CD14-positive monocyte (primary cell): ENCODE measurements around the gene NACA. TPM values are rescaled to one million over a fixed set of nuclear protein-coding genes. Genes with fewer than 3 reads are reported as not detected.

Experiments used
- DNase-seq, 3 donors: peaks; one replicate each; pipeline ENCODE4 v3.0.0-alpha.2; 2011 to 2022
- H2AFZ ChIP-seq: 2 replicates; pipeline ENCODE4 v1.6.0; 2012; ENCODE audit warnings: mild to moderate bottlenecking, low read depth, low read length, inconsistent platforms; ENCODE audit not compliant: insufficient read depth, poor library complexity, severe bottlenecking
- H3K27ac ChIP-seq, 2 donors: 1 replicate in 1 of 2; 2 replicates in 1 of 2; pipeline ENCODE4 v1.5.1; 2012 to 2013; ENCODE audit warnings: low read length in 2 of 2, control low read depth in 1 of 2, inconsistent platforms in 1 of 2, low read depth in 1 of 2, mild to moderate bottlenecking in 1 of 2
- H3K27me3 ChIP-seq, 2 donors: one replicate each; pipeline versions ENCODE4 v1.6.0 to v1.6.1; 2011 to 2013; ENCODE audit warnings: low read length in 2 of 2; ENCODE audit not compliant: control insufficient read depth in 2 of 2, insufficient read depth in 2 of 2
- H3K36me3 ChIP-seq, 2 donors: replicated peaks in 1 of 2; 1 replicate in 1 of 2; 2 replicates in 1 of 2; pipeline versions ENCODE4 v1.5.1 to v1.6.1; 2012 to 2013; ENCODE audit warnings: low read length in 2 of 2, control low read depth in 1 of 2, inconsistent platforms in 1 of 2, mild to moderate bottlenecking in 1 of 2; ENCODE audit not compliant: insufficient read depth in 2 of 2, control insufficient read depth in 1 of 2
- H3K4me1 ChIP-seq, 2 donors: 1 replicate in 1 of 2; 2 replicates in 1 of 2; pipeline versions ENCODE4 v1.5.1 to v1.6.1; 2012 to 2013; ENCODE audit warnings: low read length in 2 of 2, control low read depth in 1 of 2, inconsistent platforms in 1 of 2, mild to moderate bottlenecking in 1 of 2, moderate library complexity in 1 of 2; ENCODE audit not compliant: insufficient read depth in 2 of 2, control insufficient read depth in 1 of 2
- H3K4me2 ChIP-seq: replicated peaks from 2 replicates; pipeline ENCODE3; 2012; ENCODE audit warnings: low read length, moderate library complexity, mild to moderate bottlenecking; ENCODE audit not compliant: poor library complexity, severe bottlenecking; ENCODE audit errors: extremely low read depth
- H3K4me3 ChIP-seq, 3 experiments: fragments of 200-600 bp in 1 of 3; sonication (generic) in 1 of 3; replicated peaks in 1 of 3; 1 replicate in 2 of 3; 2 replicates in 1 of 3; pipeline ENCODE4 v1.5.1; 2011 to 2013; ENCODE audit warnings: low read length in 3 of 3, mild to moderate bottlenecking in 3 of 3, control low read depth in 2 of 3, low read depth in 2 of 3, inconsistent platforms in 1 of 3, moderate library complexity in 1 of 3
- H3K79me2 ChIP-seq: 2 replicates; pipeline ENCODE4 v1.6.0; 2012; ENCODE audit warnings: mild to moderate bottlenecking, control low read depth, inconsistent platforms, low read length, moderate library complexity; ENCODE audit not compliant: insufficient read depth
- H3K9ac ChIP-seq: 2 replicates; pipeline ENCODE4 v1.6.0; 2017; ENCODE audit warnings: low read length, mild to moderate bottlenecking; ENCODE audit not compliant: insufficient read depth, poor library complexity, severe bottlenecking
- H3K9me3 ChIP-seq, 2 donors: replicated peaks in 1 of 2; 1 replicate in 1 of 2; 2 replicates in 1 of 2; pipeline versions ENCODE4 v1.5.1 to v1.6.1; 2012 to 2013; ENCODE audit warnings: low read length in 2 of 2, control low read depth in 1 of 2; ENCODE audit not compliant: control insufficient read depth in 1 of 2, insufficient read depth in 1 of 2
- H4K20me1 ChIP-seq: 2 replicates; pipeline ENCODE4 v1.6.0; 2012; ENCODE audit warnings: mild to moderate bottlenecking, low read length, control low read depth, moderate library complexity; ENCODE audit not compliant: insufficient read depth
- H3K27ac Mint-ChIP-seq, 7 donors: one replicate each; pipeline ENCODE4 v1.8.0; 2020; ENCODE audit warnings: mild to moderate bottlenecking in 7 of 7, mixed read lengths in 7 of 7, moderate library complexity in 6 of 7, inconsistent platforms in 2 of 7
- H3K27me3 Mint-ChIP-seq, 3 donors: one replicate each; pipeline ENCODE4 v1.8.0; 2021 to 2022; ENCODE audit warnings: low read depth in 3 of 3, mild to moderate bottlenecking in 3 of 3, mixed read lengths in 3 of 3, moderate library complexity in 3 of 3, inconsistent platforms in 1 of 3
- H3K36me3 Mint-ChIP-seq, 2 donors: one replicate each; pipeline ENCODE4 v1.8.0; 2020; ENCODE audit warnings: mixed read lengths in 2 of 2, inconsistent platforms in 1 of 2, mild to moderate bottlenecking in 1 of 2
- H3K4me1 Mint-ChIP-seq: one replicate; pipeline ENCODE4 v1.8.0; 2020; ENCODE audit warnings: mild to moderate bottlenecking, mixed read lengths
- H3K4me3 Mint-ChIP-seq, 2 donors: one replicate each; pipeline ENCODE4 v1.8.0; 2020; ENCODE audit warnings: mild to moderate bottlenecking in 2 of 2, mixed read lengths in 2 of 2, moderate library complexity in 1 of 2
- H3K9me3 Mint-ChIP-seq, 7 donors: one replicate each; pipeline ENCODE4 v1.8.0; 2020 to 2022; ENCODE audit warnings: mixed read lengths in 7 of 7, mild to moderate bottlenecking in 6 of 7, moderate library complexity in 6 of 7, inconsistent platforms in 2 of 7
- WGBS: methylation state at CpG from one replicate; pipeline ENCODE4 v1.1.5; 2013; ENCODE audit warnings: missing lambda C conversion rate; ENCODE audit not compliant: insufficient coverage; 5-methylcytosine and 5-hydroxymethylcytosine counted together
- intact Hi-C, 2 donors: fragments of 100-400 bp; cut with micrococcal nuclease; formaldehyde crosslinking; loops; one replicate each; pipeline versions ENCODE4 v1.15.0 to v1.15.1; 2023
- polyA plus RNA-seq, 3 donors: library from polyadenylated mRNA; depleted of rRNA in 1 of 3; unstranded in 2 of 3; stranded (reverse) in 1 of 3; fragments of 300-500 nt in 2 of 3; fragments of >200 nt in 1 of 3; fragmentation: Illumina TruSeq in 2 of 3; gene quantifications; 1 replicate in 2 of 3; 2 replicates in 1 of 3; pipeline ENCODE4 v1.2.3, GENCODE V29; 2012 to 2021
- TF ChIP-seq, protein P1 (sequence below): fragments of 200-600 bp; IDR thresholded peaks from one replicate; pipeline ENCODE4 v1.8.0; 2022; ENCODE audit warnings: antibody characterized with exemption, mild to moderate bottlenecking

NACA gene
- polyA plus RNA-seq, 3 donors: 797 to 1,102 (median 937) TPM

- 100% methylated on average over 1 of the region's 13 CpGs for WGBS
- peaks cover 19 to 52% of the 10 kb centered on the region in 2 donors for H3K36me3 Mint-ChIP-seq
- no peak overlapping the region for H3K4me3 Mint-ChIP-seq
- peaks cover 0 to 2% (median 0%) of the 10 kb centered on the region in 3 donors for H3K27me3 Mint-ChIP-seq
- peak overlapping the region in 3 of 7 donors; percentile 60 to 80 (median 63) for H3K27ac Mint-ChIP-seq
- Histone ChIP-seq H4K20me1 (peaks cover 100% of the 10 kb centered on the region), H3K27ac (peak overlapping the region in 1 of 2 donors; percentile 66), H2AFZ (no peak overlapping the region), H3K4me1 (peaks cover 19 to 20% of the 10 kb centered on the region in 2 donors), H3K79me2 (peaks cover 100% of the 10 kb centered on the region), H3K4me3 (no peak overlapping the region), H3K36me3 (peaks cover 12 to 25% of the 10 kb centered on the region in 2 donors), H3K4me2 (no peak overlapping the region), H3K27me3 (no peaks in the 10 kb centered on the region), H3K9me3 (no peaks in the 10 kb centered on the region), H3K9ac (no peak overlapping the region)
- intact Hi-C loops: no loop called here
- H3K4me1 Mint-ChIP-seq: peaks cover 23% of the 10 kb centered on the region
- DNase-seq: no peak
- TF ChIP-seq, protein P1, sequence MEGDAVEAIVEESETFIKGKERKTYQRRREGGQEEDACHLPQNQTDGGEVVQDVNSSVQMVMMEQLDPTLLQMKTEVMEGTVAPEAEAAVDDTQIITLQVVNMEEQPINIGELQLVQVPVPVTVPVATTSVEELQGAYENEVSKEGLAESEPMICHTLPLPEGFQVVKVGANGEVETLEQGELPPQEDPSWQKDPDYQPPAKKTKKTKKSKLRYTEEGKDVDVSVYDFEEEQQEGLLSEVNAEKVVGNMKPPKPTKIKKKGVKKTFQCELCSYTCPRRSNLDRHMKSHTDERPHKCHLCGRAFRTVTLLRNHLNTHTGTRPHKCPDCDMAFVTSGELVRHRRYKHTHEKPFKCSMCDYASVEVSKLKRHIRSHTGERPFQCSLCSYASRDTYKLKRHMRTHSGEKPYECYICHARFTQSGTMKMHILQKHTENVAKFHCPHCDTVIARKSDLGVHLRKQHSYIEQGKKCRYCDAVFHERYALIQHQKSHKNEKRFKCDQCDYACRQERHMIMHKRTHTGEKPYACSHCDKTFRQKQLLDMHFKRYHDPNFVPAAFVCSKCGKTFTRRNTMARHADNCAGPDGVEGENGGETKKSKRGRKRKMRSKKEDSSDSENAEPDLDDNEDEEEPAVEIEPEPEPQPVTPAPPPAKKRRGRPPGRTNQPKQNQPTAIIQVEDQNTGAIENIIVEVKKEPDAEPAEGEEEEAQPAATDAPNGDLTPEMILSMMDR: no peak
- no peaks in the 10 kb centered on the region for H3K9me3 Mint-ChIP-seq
These were observed 45.1 kb downstream of the NACA start for GRCh38 chr12:56679883-56680575.

- peaks cover 11% of the 10 kb centered on the region for H3K4me1 Mint-ChIP-seq
These were observed 46.2 kb downstream of the NACA start for GRCh38 chr12:56678852-56679251.

More at GRCh38 chr12:56678852-56679251, 46.2 kb downstream of the NACA start:
- Mint-ChIP-seq H3K36me3 (peaks cover 18 to 52% of the 10 kb centered on the region in 2 donors), H3K27ac (peak overlapping the region in 4 of 7 donors; percentile 37 to 63 (median 60)), H3K4me3 (no peak overlapping the region), H3K27me3 (peaks cover 0 to 2% (median 0%) of the 10 kb centered on the region in 3 donors), H3K9me3 (no peaks in the 10 kb centered on the region)
- Histone ChIP-seq H3K36me3 (peaks cover 12 to 25% of the 10 kb centered on the region in 2 donors), H3K4me1 (peaks cover 9 to 10% of the 10 kb centered on the region in 2 donors), H3K79me2 (peaks cover 100% of the 10 kb centered on the region), H2AFZ (no peak overlapping the region), H3K9ac (no peak overlapping the region), H3K9me3 (no peaks in the 10 kb centered on the region), H3K27me3 (no peaks in the 10 kb centered on the region), H4K20me1 (peaks cover 100% of the 10 kb centered on the region), H3K4me2 (no peak overlapping the region), H3K27ac (peak overlapping the region in 1 of 2 donors; percentile 66), H3K4me3 (no peak overlapping the region)
- 93% methylated on average over 2 of the region's 2 CpGs for WGBS
- TF ChIP-seq, protein P1: no peak
- DNase-seq: no peak
- intact Hi-C loops: no loop called here
